K562 (cell line): ENCODE results near the gene TMEM271. TPM values are rescaled to one million over a fixed set of nuclear protein-coding genes. Genes with fewer than 3 reads are reported as not detected.

ENCODE experiments used
- ATAC-seq: fragments of 200-7000 bp; cut with Tn5 transposase; 3 replicates; pipeline ENCODE4 v1.9.1; 2020; ENCODE audit warnings: moderate library complexity
- BruUV-seq: library from RNA; stranded (reverse); fragments of 400-500 nt; replicated peaks from 2 replicates; lab custom pipeline; 2021; lab: Mats Ljungman, UMichigan
- CTCF ChIA-PET: fragments of 300-600 bp; formaldehyde crosslinking; extraction: SDS; loops from one replicate; lab custom pipeline; 2021; ENCODE audit warnings: low intra/inter-chr PET ratio; lab: Yijun Ruan, JAX
- POLR2A ChIA-PET: fragments of 300-600, 350-650 bp; sonication (Branson Sonifier 250); formaldehyde crosslinking; extraction: SDS; loops from one replicate; lab custom pipeline; 2021; ENCODE audit warnings: antibody characterized with exemption, inconsistent platforms; lab: Yijun Ruan, JAX
- DNase-seq, 4 experiments: peaks; one replicate each; pipeline versions ENCODE4 v3.0.0 to v3.0.0-alpha.2; 2011 to 2018; ENCODE audit warnings: low spot score in 3 of 4, mixed read lengths in 3 of 4; ENCODE audit errors: extremely low read depth in 1 of 4
- FAIRE-seq: peaks from 2 replicates; lab custom pipeline; 2011; peaks lifted over from hg19 to GRCh38; lab: Jason Lieb, UNC
- H2AFZ ChIP-seq: 2 replicates; pipeline ENCODE4 v1.6.0; 2011; ENCODE audit warnings: low read depth, low read length, control low read depth, inconsistent platforms
- H3K27ac ChIP-seq: fragments of 200-600 bp; 3 replicates; pipeline ENCODE4 v1.8.0; 2011; ENCODE audit warnings: low read depth, mild to moderate bottlenecking, control low read depth, inconsistent platforms, low read length, moderate library complexity, mixed read lengths; ENCODE audit errors: extremely low read depth
- H3K27me3 ChIP-seq, 2 experiments: fragments of 300-600 bp in 1 of 2; 2 replicates in 1 of 2; 3 replicates in 1 of 2; pipeline versions ENCODE4 v1.6.0 to v1.8.0; 2011; ENCODE audit warnings: inconsistent platforms in 2 of 2, low read length in 2 of 2, mild to moderate bottlenecking in 1 of 2, mixed read lengths in 1 of 2, moderate library complexity in 1 of 2; ENCODE audit not compliant: control insufficient read depth in 2 of 2, insufficient read depth in 2 of 2
- H3K36me3 ChIP-seq: fragments of 300-600 bp; 3 replicates; pipeline ENCODE4 v1.8.0; 2011; ENCODE audit warnings: mild to moderate bottlenecking, low read length, inconsistent platforms; ENCODE audit not compliant: control insufficient read depth, insufficient read depth
- H3K4me1 ChIP-seq, 2 experiments: fragments of 200-600 bp in 1 of 2; replicated peaks in 1 of 2; 2 replicates in 1 of 2; 3 replicates in 1 of 2; pipeline versions ENCODE4 v1.5.1 to v1.8.0; 2011; ENCODE audit warnings: inconsistent platforms in 2 of 2, low read length in 2 of 2, mild to moderate bottlenecking in 1 of 2, mixed read lengths in 1 of 2, moderate library complexity in 1 of 2; ENCODE audit not compliant: control insufficient read depth in 2 of 2, insufficient read depth in 2 of 2
- H3K4me2 ChIP-seq: 2 replicates; pipeline ENCODE4 v1.6.1; 2011; ENCODE audit warnings: low read length, control low read depth, inconsistent platforms, mixed read lengths; ENCODE audit not compliant: insufficient read depth
- H3K4me3 ChIP-seq: fragments of 200-600 bp; sonication (generic), shearing (Covaris generic); 2 replicates; pipeline ENCODE4 v1.5.1; 2016; ENCODE audit warnings: control low read depth, inconsistent platforms
- H3K79me2 ChIP-seq: fragments of 200-600 bp; 3 replicates; pipeline ENCODE4 v1.8.0; 2011; ENCODE audit warnings: low read length, inconsistent platforms; ENCODE audit not compliant: control insufficient read depth, insufficient read depth
- H3K9ac ChIP-seq, 2 experiments: 2 replicates each; pipeline versions ENCODE4 v1.6.0 to v1.6.1; 2011; ENCODE audit warnings: low read depth in 2 of 2, low read length in 2 of 2, control low read depth in 1 of 2, inconsistent platforms in 1 of 2, mild to moderate bottlenecking in 1 of 2, mixed read lengths in 1 of 2; ENCODE audit not compliant: insufficient read depth in 1 of 2
- H3K9me1 ChIP-seq: one replicate; pipeline ENCODE4 v1.6.0; 2011; ENCODE audit warnings: inconsistent platforms, mild to moderate bottlenecking, low read length, moderate library complexity; ENCODE audit not compliant: control insufficient read depth, insufficient read depth
- H3K9me3 ChIP-seq: replicated peaks from 2 replicates; pipeline ENCODE4 v1.5.1; 2011; ENCODE audit warnings: low read depth, low read length, inconsistent platforms; ENCODE audit not compliant: control insufficient read depth, insufficient read depth
- H4K20me1 ChIP-seq: replicated peaks from 2 replicates; pipeline ENCODE4 v1.6.1; 2011; ENCODE audit warnings: low read length, inconsistent platforms, mixed read lengths; ENCODE audit not compliant: control insufficient read depth, insufficient read depth
- ASH1L ChIP-seq: fragments of 450-650 bp; IDR thresholded peaks from 2 replicates; pipeline ENCODE4 v1.6.1; 2018; ENCODE audit warnings: borderline replicate concordance, mild to moderate bottlenecking, low read depth; ENCODE audit not compliant: partially characterized antibody
- HEY1 ChIP-seq: fragments of 250-450 bp; sonication (Bioruptor Pico); IDR thresholded peaks from 2 replicates; pipeline ENCODE4 v1.5.0; 2020; ENCODE audit warnings: mild to moderate bottlenecking, moderate library complexity, borderline replicate concordance
- MCM7 ChIP-seq, 2 experiments: fragments of 450-650 bp; IDR thresholded peaks; 2 replicates each; pipeline ENCODE4 v1.6.1; 2016 to 2018
- POLR2H ChIP-seq: IDR thresholded peaks from 2 replicates; pipeline ENCODE4 v1.6.1; 2016; ENCODE audit warnings: missing genetic modification characterization, low read depth, mild to moderate bottlenecking, control low read depth, missing compliant biosample characterization, moderate library complexity
- SMARCC2 ChIP-seq: fragments of 450-650 bp; IDR thresholded peaks from 2 replicates; pipeline ENCODE4 v1.6.1; 2017; ENCODE audit warnings: antibody characterized with exemption, moderate library complexity, mild to moderate bottlenecking, low read depth
- SPI1 ChIP-seq: IDR thresholded peaks from 2 replicates; pipeline ENCODE4 v1.6.1; 2011; ENCODE audit warnings: low read depth, low read length, control low read depth, borderline replicate concordance
- SRSF1 ChIP-seq: fragments of 200-400 bp; formaldehyde crosslinking; IDR thresholded peaks from 2 replicates; pipeline ENCODE4 v1.6.1; 2017; ENCODE audit warnings: mild to moderate bottlenecking, low read depth, low read length, moderate library complexity
- XRCC3 ChIP-seq: fragments of 450-650 bp; IDR thresholded peaks from 2 replicates; pipeline ENCODE4 v1.6.1; 2017; ENCODE audit warnings: mild to moderate bottlenecking, moderate library complexity
- ZBTB17 ChIP-seq: fragments of 450-650 bp; formaldehyde crosslinking; IDR thresholded peaks from 2 replicates; pipeline ENCODE4 v1.4.0; 2020; ENCODE audit warnings: mild to moderate bottlenecking
- WGBS: fragments of 100-300 bp; shearing (Covaris generic); methylation state at CpG from one replicate; pipeline ENCODE4 v1.1.6; 2016; ENCODE audit warnings: low coverage, mixed read lengths; ENCODE audit not compliant: insufficient coverage; ENCODE audit errors: missing lambda C conversion rate; 5-methylcytosine and 5-hydroxymethylcytosine counted together
- in situ Hi-C: fragments of 300-500 bp; cut with MboI; formaldehyde crosslinking; loops from 4 replicates; pipeline ENCODE4 v1.15.0; 2018; ENCODE audit warnings: inconsistent platforms, mixed read lengths
- intact Hi-C: fragments of 100-400 bp; cut with micrococcal nuclease; formaldehyde crosslinking; loops from 2 replicates; pipeline ENCODE4 v1.14.2; 2022
- polyA plus RNA-seq, 8 experiments: library from polyadenylated mRNA; depleted of rRNA in 4 of 8; stranded (reverse) in 5 of 8; unstranded in 3 of 8; fragments of >200 nt; fragmentation: Nextera tagmentation in 2 of 8; fragmentation: Illumina TruSeq in 1 of 8; extraction: Ambion mirVana in 2 of 8; extraction: Trizol in 1 of 8; gene quantifications; 2 replicates each; pipeline versions ENCODE4 v1.2.1 to v1.2.3, GENCODE V29; 2011 to 2014; ENCODE audit warnings: inconsistent platforms in 1 of 8, missing spikeins in 1 of 8
- total RNA-seq, 7 experiments: library from RNA; depleted of rRNA in 6 of 7; stranded (reverse); fragments of >200 nt in 6 of 7; fragmentation: Illumina TruSeq in 2 of 7; extraction: Trizol in 2 of 7; gene quantifications; 2 replicates each; pipeline versions ENCODE4 v1.2.1 to v1.2.3, GENCODE V29; 2011 to 2021; ENCODE audit warnings: low replicate concordance in 1 of 7
- TF ChIP-seq, protein P1 (sequence below): IDR thresholded peaks from 2 replicates; pipeline ENCODE4 v1.6.1; 2011; ENCODE audit warnings: borderline replicate concordance, low read depth, mild to moderate bottlenecking, moderate library complexity, low read length; ENCODE audit not compliant: insufficient read depth, poor library complexity, severe bottlenecking

TMEM271 gene
- total and polyA plus RNA-seq, 9 of the 15 experiments (the other 6 are each of a cell fraction or from before 2014, with no cell fraction given): not detected

DNA sequence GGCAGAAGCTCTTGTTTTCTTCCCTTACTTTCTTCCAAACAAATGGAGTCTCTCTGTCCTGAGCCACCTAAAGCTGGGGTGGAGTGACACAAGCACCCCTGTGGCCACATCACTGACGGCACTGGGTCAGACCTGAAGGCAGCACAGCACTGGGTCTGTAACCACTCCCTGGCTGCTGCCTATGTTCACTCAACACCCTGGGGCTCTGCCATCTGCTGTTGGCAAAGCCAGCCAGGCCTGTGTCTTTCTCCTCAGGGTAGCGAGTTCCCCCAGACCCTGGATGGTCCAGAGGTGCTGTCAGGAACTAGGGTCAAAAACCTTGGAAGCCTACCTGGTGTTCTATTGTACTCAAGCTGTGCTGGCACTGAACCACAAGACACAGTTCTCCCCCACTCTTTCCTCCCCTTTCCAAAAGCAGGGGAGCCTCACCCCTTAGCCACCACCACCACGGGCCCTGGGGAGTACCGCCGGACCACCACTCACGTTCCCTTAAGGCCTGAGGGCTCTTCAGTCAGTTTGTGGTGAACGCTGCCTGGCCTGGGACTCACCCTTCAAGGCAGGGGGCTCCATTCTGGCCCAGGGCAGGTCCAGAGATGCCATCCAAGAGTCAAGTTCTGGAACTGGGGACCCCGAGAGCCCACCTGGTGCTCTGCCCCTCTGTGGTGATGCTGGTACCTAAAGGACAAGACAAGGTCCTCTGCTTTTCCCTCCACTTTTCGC, 31.5 kb downstream of the TMEM271 start:
- Histone ChIP-seq H3K4me1 (no peaks in the 10 kb centered on the region; a peak in 1 of 5 replicates), H3K27me3 (0 out of 5 replicates have a peak, but pooled peaks cover 0 to 5% of the 10 kb centered on the region in 2 experiments), H3K36me3 (no peaks in the 10 kb centered on the region), H3K27ac (no peak overlapping the region), H3K4me3 (no peak overlapping the region), H4K20me1 (no peaks in the 10 kb centered on the region), H3K4me2 (no peak overlapping the region), H3K9ac (no peak overlapping the region), H3K9me1 (no peaks in the 10 kb centered on the region), H2AFZ (no peak overlapping the region), H3K79me2 (no peaks in the 10 kb centered on the region), H3K9me3 (no peaks in the 10 kb centered on the region)
- DNase-seq: no peak
- TF ChIP-seq POLR2H (no peak), XRCC3 (no peak), ZBTB17 (CRISPR knock-in tag) (no peak), SPI1 (no peak), SRSF1 (no peak), MCM7 (IDR thresholded peaks at IDR 0.05) (no peak), SMARCC2 (no peak), ASH1L (no peak), HEY1 (no peak)
- TF ChIP-seq, protein P1, sequence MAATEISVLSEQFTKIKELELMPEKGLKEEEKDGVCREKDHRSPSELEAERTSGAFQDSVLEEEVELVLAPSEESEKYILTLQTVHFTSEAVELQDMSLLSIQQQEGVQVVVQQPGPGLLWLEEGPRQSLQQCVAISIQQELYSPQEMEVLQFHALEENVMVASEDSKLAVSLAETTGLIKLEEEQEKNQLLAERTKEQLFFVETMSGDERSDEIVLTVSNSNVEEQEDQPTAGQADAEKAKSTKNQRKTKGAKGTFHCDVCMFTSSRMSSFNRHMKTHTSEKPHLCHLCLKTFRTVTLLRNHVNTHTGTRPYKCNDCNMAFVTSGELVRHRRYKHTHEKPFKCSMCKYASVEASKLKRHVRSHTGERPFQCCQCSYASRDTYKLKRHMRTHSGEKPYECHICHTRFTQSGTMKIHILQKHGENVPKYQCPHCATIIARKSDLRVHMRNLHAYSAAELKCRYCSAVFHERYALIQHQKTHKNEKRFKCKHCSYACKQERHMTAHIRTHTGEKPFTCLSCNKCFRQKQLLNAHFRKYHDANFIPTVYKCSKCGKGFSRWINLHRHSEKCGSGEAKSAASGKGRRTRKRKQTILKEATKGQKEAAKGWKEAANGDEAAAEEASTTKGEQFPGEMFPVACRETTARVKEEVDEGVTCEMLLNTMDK: no peak
- WGBS: 0% methylated on average over 7 of the region's 9 CpGs
- no peak for ATAC-seq
- BruUV-seq: no TSS peak
- in situ Hi-C loops: no loop called here
- CTCF ChIA-PET: no interaction called here
- FAIRE-seq: no peak
- POLR2A ChIA-PET: interaction anchor here (0.7 to 1.0 kb wide), 2 partner anchors 8 to 352 kb away, joined by 3 to 4 read pairs; no protein-coding TSS in a partner anchor
- intact Hi-C loops: no loop called here
